K562 (cell line): Measurements from ENCODE around the gene GTPBP2. TPM values are rescaled to one million over a fixed set of nuclear protein-coding genes. Genes with fewer than 3 reads are reported as not detected.
A peak's percentile ranks its signal among the peaks of the same experiment; 100 is the strongest.

Experiments used
- BRCA1 ChIP-seq, 2 experiments: fragments of 450-650 bp in 1 of 2; sonication (generic) in 1 of 2; formaldehyde crosslinking in 1 of 2; IDR thresholded peaks; 2 replicates each; pipeline versions ENCODE4 v1.5.0 to v1.6.1; 2017 to 2020; ENCODE audit warnings: mild to moderate bottlenecking in 1 of 2, missing genetic modification reagents in 1 of 2
- CEBPB ChIP-seq: fragments of 450-650 bp; IDR thresholded peaks from 2 replicates; pipeline ENCODE4 v1.6.1; 2016; ENCODE audit warnings: missing genetic modification characterization, missing compliant biosample characterization
- DLX4 ChIP-seq: fragments of 250-450 bp; sonication (Bioruptor Pico); IDR thresholded peaks from 2 replicates; pipeline ENCODE4 v1.6.1; 2021; ENCODE audit warnings: mild to moderate bottlenecking
- EHMT2 ChIP-seq: fragments of 450-650 bp; IDR thresholded peaks from 2 replicates; pipeline ENCODE4 v1.6.1; 2018; ENCODE audit warnings: antibody characterized with exemption
- FUS ChIP-seq: fragments of 200-400 bp; formaldehyde crosslinking; optimal IDR thresholded peaks from 2 replicates; pipeline ENCODE3; 2017; ENCODE audit warnings: low read depth, low read length
- HMGXB4 ChIP-seq: sonication (generic); formaldehyde crosslinking; IDR thresholded peaks from 2 replicates; pipeline ENCODE4 v1.8.1; 2023; ENCODE audit warnings: mild to moderate bottlenecking, missing genetic modification reagents
- RERE ChIP-seq: sonication (generic); formaldehyde crosslinking; IDR thresholded peaks from 2 replicates; pipeline ENCODE4 v1.8.0; 2023; ENCODE audit warnings: missing genetic modification reagents, mild to moderate bottlenecking, borderline replicate concordance
- RFX7 ChIP-seq: fragments of 250-450 bp; sonication (Bioruptor Pico); IDR thresholded peaks from 2 replicates; pipeline ENCODE4 v1.5.1; 2021; ENCODE audit warnings: mild to moderate bottlenecking
- SMAD4 ChIP-seq: fragments of 250-450 bp; sonication (Bioruptor Pico); conservative IDR thresholded peaks from 2 replicates; pipeline ENCODE4 v1.8.0; 2021; ENCODE audit warnings: inconsistent platforms, mild to moderate bottlenecking, moderate library complexity
- TEAD2 ChIP-seq: fragments of 450-650 bp; IDR thresholded peaks from 2 replicates; pipeline ENCODE4 v1.6.1; 2016; ENCODE audit warnings: missing genetic modification characterization, control low read depth, missing compliant biosample characterization
- YY1 ChIP-seq, 3 experiments: IDR thresholded peaks; 2 replicates each; pipeline ENCODE4 v1.6.1; 2011; ENCODE audit warnings: low read length in 2 of 3, mild to moderate bottlenecking in 2 of 3, moderate library complexity in 2 of 3, borderline replicate concordance in 1 of 3, control low read depth in 1 of 3, low read depth in 1 of 3; ENCODE audit not compliant: insufficient read depth in 3 of 3, insufficient replicate concordance in 2 of 3, control insufficient read depth in 1 of 3, insufficient read length in 1 of 3; ENCODE audit errors: extremely low read depth in 1 of 3
- ZBTB34 ChIP-seq: fragments of 250-450 bp; sonication (Bioruptor Pico); IDR thresholded peaks from 2 replicates; pipeline ENCODE4 v1.8.0; 2021; ENCODE audit warnings: mild to moderate bottlenecking, moderate library complexity
- ZNF146 ChIP-seq: IDR thresholded peaks from one replicate; pipeline ENCODE4 v1.6.1; 2018; ENCODE audit warnings: missing compliant biosample characterization; ENCODE audit not compliant: unreplicated experiment
- polyA plus RNA-seq, 8 experiments: library from polyadenylated mRNA; depleted of rRNA in 4 of 8; stranded (reverse) in 5 of 8; unstranded in 3 of 8; fragments of >200 nt; fragmentation: Nextera tagmentation in 2 of 8; fragmentation: Illumina TruSeq in 1 of 8; extraction: Ambion mirVana in 2 of 8; extraction: Trizol in 1 of 8; gene quantifications; 2 replicates each; pipeline versions ENCODE4 v1.2.1 to v1.2.3, GENCODE V29; 2011 to 2014; ENCODE audit warnings: inconsistent platforms in 1 of 8, missing spikeins in 1 of 8
- total RNA-seq, 7 experiments: library from RNA; depleted of rRNA in 6 of 7; stranded (reverse); fragments of >200 nt in 6 of 7; fragmentation: Illumina TruSeq in 2 of 7; extraction: Trizol in 2 of 7; gene quantifications; 2 replicates each; pipeline versions ENCODE4 v1.2.1 to v1.2.3, GENCODE V29; 2011 to 2021; ENCODE audit warnings: low replicate concordance in 1 of 7

GTPBP2 gene
- total and polyA plus RNA-seq, 9 of the 15 experiments (the other 6 are each of a cell fraction or from before 2014, with no cell fraction given), result 48.4 to 196 (median 111) TPM

GRCh38 chr6:43635387-43636307, 6.6 kb upstream of the GTPBP2 start, which contains the start of gene MAD2L1BP (continued):
- TF ChIP-seq TEAD2 (tag), result no peak
- peak; percentile 57 to 96 (median 90) for TF ChIP-seq YY1 (IDR thresholded peaks at IDR 0.05; ENCODE audit: borderline replicate concordance in 1 of 3, control insufficient read depth in 1 of 3, extremely low read depth in 1 of 3, insufficient read depth in 3 of 3, insufficient read length in 1 of 3, insufficient replicate concordance in 2 of 3, low read depth in 1 of 3, low read length in 2 of 3)
- no peak for TF ChIP-seq ZNF146
- no peak for TF ChIP-seq DLX4 (CRISPR knock-in tag)
- TF ChIP-seq RFX7, result no peak
- TF ChIP-seq CEBPB, result no peak
- no peak for TF ChIP-seq BRCA1 (IDR thresholded peaks at IDR 0.05)
- TF ChIP-seq BRCA1 (CRISPR knock-in tag; IDR thresholded peaks at IDR 0.05), result no peak
- TF ChIP-seq FUS, result no peak
- peak; percentile 49; the same call in 1 of the 2 replicates for TF ChIP-seq HMGXB4 (CRISPR knock-in tag)
- peak; percentile 98 for TF ChIP-seq EHMT2
- no peak for TF ChIP-seq RERE (CRISPR knock-in tag)
- peak; percentile 95 for TF ChIP-seq SMAD4 (CRISPR knock-in tag)
- no peak for TF ChIP-seq ZBTB34 (CRISPR knock-in tag)
